IMR-90 (cell line): ENCODE data around the gene EID2B. TPM values are rescaled to one million over a fixed set of nuclear protein-coding genes. Genes with fewer than 3 reads are reported as not detected.

Experiments used
- ATAC-seq: fragments of 200-7000 bp; cut with Tn5 transposase; 2 replicates; pipeline ENCODE4 v1.9.1; 2020; ENCODE audit warnings: low read depth, mild to moderate bottlenecking, moderate library complexity
- BruUV-seq: library from RNA; stranded (reverse); fragments of 400-500 nt; replicated peaks from 2 replicates; lab custom pipeline; 2021; lab: Mats Ljungman, UMichigan
- CTCF ChIA-PET: fragments of 300-600 bp; formaldehyde crosslinking; extraction: SDS; loops from one replicate; lab custom pipeline; 2021; ENCODE audit warnings: antibody characterized with exemption; lab: Yijun Ruan, JAX
- POLR2A ChIA-PET: fragments of 300-600 bp; sonication (Branson Sonifier 250); formaldehyde crosslinking; loops from one replicate; lab custom pipeline; 2022; ENCODE audit warnings: antibody characterized with exemption; ENCODE audit not compliant: unreplicated experiment; lab: Charles Lee
- DNase-seq: peaks from one replicate; pipeline ENCODE4 v3.0.0; 2013
- H2AFZ ChIP-seq: replicated peaks from 2 replicates; pipeline ENCODE3; 2013; ENCODE audit warnings: low read length, mild to moderate bottlenecking; ENCODE audit not compliant: poor library complexity
- H2AK5ac ChIP-seq: 2 replicates; pipeline ENCODE4 v1.6.1; 2013; ENCODE audit warnings: low read depth, low read length, inconsistent platforms
- H2AK9ac ChIP-seq: replicated peaks from 2 replicates; pipeline ENCODE3; 2013; ENCODE audit warnings: mild to moderate bottlenecking, low read depth, low read length, moderate library complexity; ENCODE audit not compliant: poor library complexity
- H2BK120ac ChIP-seq: 2 replicates; pipeline ENCODE4 v1.6.1; 2013; ENCODE audit warnings: low read depth, low read length, inconsistent platforms
- H2BK15ac ChIP-seq: 3 replicates; pipeline ENCODE4 v1.6.1; 2013; ENCODE audit warnings: low read depth, low read length, inconsistent platforms
- H2BK20ac ChIP-seq: 2 replicates; pipeline ENCODE4 v1.6.1; 2013; ENCODE audit warnings: low read depth, mild to moderate bottlenecking, inconsistent platforms, low read length, moderate library complexity
- H2BK5ac ChIP-seq: 2 replicates; pipeline ENCODE4 v1.6.1; 2013; ENCODE audit warnings: mild to moderate bottlenecking, low read depth, low read length, inconsistent platforms; ENCODE audit not compliant: poor library complexity, severe bottlenecking
- H3K14ac ChIP-seq: replicated peaks from 2 replicates; pipeline ENCODE4 v1.6.1; 2013; ENCODE audit warnings: low read depth, low read length, inconsistent platforms
- H3K18ac ChIP-seq: 2 replicates; pipeline ENCODE4 v1.6.1; 2013; ENCODE audit warnings: low read depth, low read length, control low read depth
- H3K23ac ChIP-seq: 2 replicates; pipeline ENCODE4 v1.6.1; 2013; ENCODE audit warnings: low read depth, low read length, inconsistent platforms
- H3K27ac ChIP-seq: 2 replicates; pipeline ENCODE4 v1.5.1; 2013; ENCODE audit warnings: mild to moderate bottlenecking, control low read depth, low read length; ENCODE audit not compliant: insufficient read depth
- H3K27me3 ChIP-seq: 2 replicates; pipeline ENCODE4 v1.6.1; 2013; ENCODE audit warnings: low read length; ENCODE audit not compliant: control insufficient read depth, insufficient read depth
- H3K36me3 ChIP-seq: 2 replicates; pipeline ENCODE4 v1.6.1; 2013; ENCODE audit warnings: low read length, mixed read lengths; ENCODE audit not compliant: control insufficient read depth, insufficient read depth
- H3K4ac ChIP-seq: 2 replicates; pipeline ENCODE4 v1.6.1; 2013; ENCODE audit warnings: low read depth, low read length, inconsistent platforms
- H3K4me1 ChIP-seq: 2 replicates; pipeline ENCODE4 v1.6.1; 2013; ENCODE audit warnings: low read length, mixed read lengths; ENCODE audit not compliant: control insufficient read depth, insufficient read depth
- H3K4me2 ChIP-seq: 2 replicates; pipeline ENCODE4 v1.6.1; 2013; ENCODE audit warnings: low read depth, mild to moderate bottlenecking, control low read depth, low read length, moderate library complexity
- H3K4me3 ChIP-seq: 2 replicates; pipeline ENCODE4 v1.5.1; 2013; ENCODE audit warnings: low read depth, mild to moderate bottlenecking, control low read depth, low read length, moderate library complexity; ENCODE audit not compliant: insufficient read depth
- H3K56ac ChIP-seq: 2 replicates; pipeline ENCODE4 v1.6.1; 2013; ENCODE audit warnings: low read length, inconsistent platforms; ENCODE audit not compliant: insufficient read depth; ENCODE audit errors: extremely low read depth
- H3K79me1 ChIP-seq, 2 experiments: 2 replicates each; pipeline ENCODE4 v1.6.1; 2013; ENCODE audit warnings: low read length in 2 of 2, inconsistent platforms in 1 of 2, low read depth in 1 of 2
- H3K9ac ChIP-seq: 2 replicates; pipeline ENCODE4 v1.6.1; 2013; ENCODE audit warnings: low read depth, low read length, control low read depth
- H3K9me1 ChIP-seq: 2 replicates; pipeline ENCODE4 v1.6.1; 2013; ENCODE audit warnings: low read length, inconsistent platforms; ENCODE audit not compliant: insufficient read depth
- H3K9me3 ChIP-seq: 2 replicates; pipeline ENCODE4 v1.6.1; 2013; ENCODE audit warnings: low read length; ENCODE audit not compliant: control insufficient read depth, insufficient read depth
- H4K20me1 ChIP-seq: 2 replicates; pipeline ENCODE4 v1.6.1; 2013; ENCODE audit warnings: low read length, inconsistent platforms; ENCODE audit not compliant: insufficient read depth
- H4K5ac ChIP-seq: 2 replicates; pipeline ENCODE4 v1.6.1; 2013; ENCODE audit warnings: mild to moderate bottlenecking, low read depth, low read length, control low read depth
- H4K8ac ChIP-seq, 2 experiments: 2 replicates each; pipeline ENCODE4 v1.6.1; 2013; ENCODE audit warnings: low read depth in 2 of 2, low read length in 2 of 2, control low read depth in 1 of 2, inconsistent platforms in 1 of 2
- H4K91ac ChIP-seq: 2 replicates; pipeline ENCODE4 v1.6.1; 2013; ENCODE audit warnings: low read depth, low read length, inconsistent platforms; ENCODE audit not compliant: insufficient read depth
- BHLHE40 ChIP-seq: fragments of 150-350 bp; IDR thresholded peaks from 2 replicates; pipeline ENCODE4 v1.6.1; 2016; ENCODE audit warnings: mild to moderate bottlenecking, low read depth, low read length
- CEBPB ChIP-seq: IDR thresholded peaks from 2 replicates; pipeline ENCODE4 v1.6.1; 2012; ENCODE audit warnings: low read depth, low read length, improper control_type of control experiment
- CHD1 ChIP-seq: IDR thresholded peaks from 2 replicates; pipeline ENCODE4 v1.6.1; 2012; ENCODE audit warnings: low read depth, low read length, improper control_type of control experiment
- FOS ChIP-seq: fragments of 150-350 bp; IDR thresholded peaks from 2 replicates; pipeline ENCODE4 v1.6.1; 2016; ENCODE audit warnings: low read depth, low read length
- MAFK ChIP-seq: IDR thresholded peaks from 2 replicates; pipeline ENCODE4 v1.6.1; 2012; ENCODE audit warnings: low read depth, low read length, improper control_type of control experiment
- MAZ ChIP-seq: IDR thresholded peaks from 2 replicates; pipeline ENCODE4 v1.6.1; 2012; ENCODE audit warnings: low read depth, mild to moderate bottlenecking, low read length, improper control_type of control experiment, moderate library complexity, borderline replicate concordance
- MXI1 ChIP-seq: IDR thresholded peaks from 2 replicates; pipeline ENCODE4 v1.6.1; 2012; ENCODE audit warnings: low read depth, mild to moderate bottlenecking, low read length, moderate library complexity, borderline replicate concordance
- NFE2L2 ChIP-seq: fragments of 150-350 bp; IDR thresholded peaks from 2 replicates; pipeline ENCODE4 v1.6.1; 2016; ENCODE audit warnings: low read depth, mild to moderate bottlenecking, low read length
- RAD21 ChIP-seq: IDR thresholded peaks from 2 replicates; pipeline ENCODE4 v1.6.1; 2012; ENCODE audit warnings: low read length, improper control_type of control experiment
- RFX5 ChIP-seq: IDR thresholded peaks from 2 replicates; pipeline ENCODE4 v1.8.0; 2012; ENCODE audit warnings: low read depth, mild to moderate bottlenecking, low read length, moderate library complexity
- SMC3 ChIP-seq: fragments of 150-350 bp; IDR thresholded peaks from 2 replicates; pipeline ENCODE4 v1.6.1; 2016; ENCODE audit warnings: low read depth, mild to moderate bottlenecking, antibody characterized with exemption, low read length, moderate library complexity
- WGBS, 2 experiments: methylation state at CpG; one replicate each; pipeline versions ENCODE4 v1.1.5 to v1.1.7; 2013; ENCODE audit warnings: missing lambda C conversion rate in 2 of 2; ENCODE audit not compliant: insufficient read length in 1 of 2; ENCODE audit errors: extremely low coverage in 2 of 2; 5-methylcytosine and 5-hydroxymethylcytosine counted together
- dilution Hi-C: fragments of 300-500 bp; cut with HindIII; formaldehyde crosslinking; loops from one replicate; pipeline ENCODE4 v1.14.3; 2018; ENCODE audit warnings: low sequenced_read_pairs; ENCODE audit not compliant: unreplicated experiment
- in situ Hi-C: fragments of 300-500 bp; cut with MboI; formaldehyde crosslinking; loops from 3 replicates; pipeline ENCODE4 v1.14.3; 2019; ENCODE audit warnings: low sequenced_read_pairs, inconsistent platforms, mixed read lengths
- intact Hi-C: fragments of 100-400 bp; cut with micrococcal nuclease; formaldehyde crosslinking; loops from 2 replicates; pipeline ENCODE4 v1.10.0; 2022
- polyA plus RNA-seq, 3 experiments: library from polyadenylated mRNA; depleted of rRNA; stranded (reverse); fragments of >200 nt; gene quantifications; 2 replicates each; pipeline ENCODE4 v1.2.3, GENCODE V29; 2012; ENCODE audit warnings: low replicate concordance in 1 of 3
- total RNA-seq: library from RNA; depleted of rRNA; stranded (reverse); fragments of >200 nt; gene quantifications from 2 replicates; pipeline ENCODE4 v1.2.3, GENCODE V29; 2012
- TF ChIP-seq, protein P1 (sequence below): conservative IDR thresholded peaks from 2 replicates; pipeline ENCODE4 v1.5.1; 2012; ENCODE audit warnings: mild to moderate bottlenecking, low read depth, low read length, improper control_type of control experiment
- TF ChIP-seq, protein P2 (sequence below): fragments of 150-350 bp; IDR thresholded peaks from 2 replicates; pipeline ENCODE4 v1.6.1; 2017; ENCODE audit warnings: mild to moderate bottlenecking, antibody characterized with exemption, low read length, low read depth
- TF ChIP-seq, protein P3 (sequence below): fragments of 150-350 bp; IDR thresholded peaks from 2 replicates; pipeline ENCODE4 v1.6.1; 2016; ENCODE audit warnings: low read depth, mild to moderate bottlenecking, low read length, moderate library complexity, borderline replicate concordance

EID2B gene
- total and polyA plus RNA-seq, 2 of the 4 experiments (the other 2 are of a cell fraction) = 2.5 to 2.7 TPM

DNA sequence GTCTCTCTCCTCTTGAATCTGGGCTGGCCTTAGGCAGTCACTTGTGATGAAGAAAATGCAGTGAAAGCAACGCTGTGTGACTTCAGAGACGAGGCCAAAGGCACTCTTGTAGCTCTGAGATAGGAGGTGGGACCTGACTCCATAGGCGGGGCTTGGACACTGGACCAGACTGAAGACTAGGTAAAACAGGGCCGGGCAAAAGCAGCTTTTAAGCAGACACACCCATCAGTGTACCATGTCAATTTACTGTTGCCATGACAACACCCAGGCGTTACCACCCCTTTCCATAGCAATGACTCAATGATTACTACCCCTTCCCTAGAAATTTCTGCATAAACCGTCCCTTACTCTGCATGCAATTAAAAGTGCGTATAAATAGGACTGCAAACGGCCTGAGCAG lies 13.9 kb upstream of the EID2B start:
- Histone ChIP-seq H2BK5ac (no peak overlapping the region), H3K18ac (no peak overlapping the region), H3K4me1 (no peaks in the 10 kb centered on the region), H3K14ac (no peak overlapping the region), H3K79me1 (no peaks in the 10 kb centered on the region), H4K5ac (no peak overlapping the region), H3K9ac (no peak overlapping the region), H2BK15ac (no peak overlapping the region), H2AFZ (no peak overlapping the region), H2BK120ac (no peak overlapping the region), H4K8ac (no peak overlapping the region), H3K56ac (no peak overlapping the region), H3K9me3 (no peaks in the 10 kb centered on the region), H3K9me1 (no peaks in the 10 kb centered on the region), H3K27me3 (peaks cover 6% of the 10 kb centered on the region), H2BK20ac (no peak overlapping the region), H2AK9ac (no peak overlapping the region), H4K20me1 (no peaks in the 10 kb centered on the region), H3K4me3 (no peak overlapping the region), H2AK5ac (no peak overlapping the region), H3K4me2 (no peak overlapping the region), H3K36me3 (no peaks in the 10 kb centered on the region), H4K91ac (no peak overlapping the region), H3K4ac (no peak overlapping the region), H3K27ac (no peak overlapping the region), H3K23ac (no peak overlapping the region)
- WGBS, 2 experiments = 37% methylated on average over 5 of the region's 8 CpGs; no CpG with 5 or more reads in 1 of the 2 experiments
- TF ChIP-seq CHD1 (no peak), MXI1 (no peak), NFE2L2 (no peak), CEBPB (no peak), BHLHE40 (no peak), RFX5 (no peak), MAZ (no peak), FOS (no peak), SMC3 (no peak), RAD21 (no peak), MAFK (no peak)
- TF ChIP-seq, protein P1, sequence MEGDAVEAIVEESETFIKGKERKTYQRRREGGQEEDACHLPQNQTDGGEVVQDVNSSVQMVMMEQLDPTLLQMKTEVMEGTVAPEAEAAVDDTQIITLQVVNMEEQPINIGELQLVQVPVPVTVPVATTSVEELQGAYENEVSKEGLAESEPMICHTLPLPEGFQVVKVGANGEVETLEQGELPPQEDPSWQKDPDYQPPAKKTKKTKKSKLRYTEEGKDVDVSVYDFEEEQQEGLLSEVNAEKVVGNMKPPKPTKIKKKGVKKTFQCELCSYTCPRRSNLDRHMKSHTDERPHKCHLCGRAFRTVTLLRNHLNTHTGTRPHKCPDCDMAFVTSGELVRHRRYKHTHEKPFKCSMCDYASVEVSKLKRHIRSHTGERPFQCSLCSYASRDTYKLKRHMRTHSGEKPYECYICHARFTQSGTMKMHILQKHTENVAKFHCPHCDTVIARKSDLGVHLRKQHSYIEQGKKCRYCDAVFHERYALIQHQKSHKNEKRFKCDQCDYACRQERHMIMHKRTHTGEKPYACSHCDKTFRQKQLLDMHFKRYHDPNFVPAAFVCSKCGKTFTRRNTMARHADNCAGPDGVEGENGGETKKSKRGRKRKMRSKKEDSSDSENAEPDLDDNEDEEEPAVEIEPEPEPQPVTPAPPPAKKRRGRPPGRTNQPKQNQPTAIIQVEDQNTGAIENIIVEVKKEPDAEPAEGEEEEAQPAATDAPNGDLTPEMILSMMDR = no peak
- TF ChIP-seq, protein P2, sequence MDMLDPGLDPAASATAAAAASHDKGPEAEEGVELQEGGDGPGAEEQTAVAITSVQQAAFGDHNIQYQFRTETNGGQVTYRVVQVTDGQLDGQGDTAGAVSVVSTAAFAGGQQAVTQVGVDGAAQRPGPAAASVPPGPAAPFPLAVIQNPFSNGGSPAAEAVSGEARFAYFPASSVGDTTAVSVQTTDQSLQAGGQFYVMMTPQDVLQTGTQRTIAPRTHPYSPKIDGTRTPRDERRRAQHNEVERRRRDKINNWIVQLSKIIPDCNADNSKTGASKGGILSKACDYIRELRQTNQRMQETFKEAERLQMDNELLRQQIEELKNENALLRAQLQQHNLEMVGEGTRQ = no peak
- TF ChIP-seq, protein P3, sequence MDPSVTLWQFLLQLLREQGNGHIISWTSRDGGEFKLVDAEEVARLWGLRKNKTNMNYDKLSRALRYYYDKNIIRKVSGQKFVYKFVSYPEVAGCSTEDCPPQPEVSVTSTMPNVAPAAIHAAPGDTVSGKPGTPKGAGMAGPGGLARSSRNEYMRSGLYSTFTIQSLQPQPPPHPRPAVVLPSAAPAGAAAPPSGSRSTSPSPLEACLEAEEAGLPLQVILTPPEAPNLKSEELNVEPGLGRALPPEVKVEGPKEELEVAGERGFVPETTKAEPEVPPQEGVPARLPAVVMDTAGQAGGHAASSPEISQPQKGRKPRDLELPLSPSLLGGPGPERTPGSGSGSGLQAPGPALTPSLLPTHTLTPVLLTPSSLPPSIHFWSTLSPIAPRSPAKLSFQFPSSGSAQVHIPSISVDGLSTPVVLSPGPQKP = no peak
- dilution Hi-C loops (no loop called here), intact Hi-C loops (no loop called here), in situ Hi-C loops (loop anchor here (10.0 kb wide), 1 partner anchor 298 kb away; the partner anchor contains the start of gene FBL)
- BruUV-seq = no TSS peak
- no peak for ATAC-seq
- DNase-seq = no peak
- CTCF ChIA-PET = no interaction called here
- POLR2A ChIA-PET = no interaction called here
